GM18499 (cell line): ENCODE data around the gene GASK1A.
"Not testable (repeated sequence)": the region's sequence is repeated elsewhere in the genome, so short reads cannot be mapped to it uniquely, and the experiment has no call there.

ENCODE experiments used
- ATAC-seq: cut with Tn5 transposase; IDR thresholded peaks from one replicate; pipeline ENCODE4 v1.9.1; 2021; ENCODE audit warnings: moderate number of reproducible peaks; ENCODE audit not compliant: insufficient read depth, unreplicated experiment

The GASK1A gene

DNA sequence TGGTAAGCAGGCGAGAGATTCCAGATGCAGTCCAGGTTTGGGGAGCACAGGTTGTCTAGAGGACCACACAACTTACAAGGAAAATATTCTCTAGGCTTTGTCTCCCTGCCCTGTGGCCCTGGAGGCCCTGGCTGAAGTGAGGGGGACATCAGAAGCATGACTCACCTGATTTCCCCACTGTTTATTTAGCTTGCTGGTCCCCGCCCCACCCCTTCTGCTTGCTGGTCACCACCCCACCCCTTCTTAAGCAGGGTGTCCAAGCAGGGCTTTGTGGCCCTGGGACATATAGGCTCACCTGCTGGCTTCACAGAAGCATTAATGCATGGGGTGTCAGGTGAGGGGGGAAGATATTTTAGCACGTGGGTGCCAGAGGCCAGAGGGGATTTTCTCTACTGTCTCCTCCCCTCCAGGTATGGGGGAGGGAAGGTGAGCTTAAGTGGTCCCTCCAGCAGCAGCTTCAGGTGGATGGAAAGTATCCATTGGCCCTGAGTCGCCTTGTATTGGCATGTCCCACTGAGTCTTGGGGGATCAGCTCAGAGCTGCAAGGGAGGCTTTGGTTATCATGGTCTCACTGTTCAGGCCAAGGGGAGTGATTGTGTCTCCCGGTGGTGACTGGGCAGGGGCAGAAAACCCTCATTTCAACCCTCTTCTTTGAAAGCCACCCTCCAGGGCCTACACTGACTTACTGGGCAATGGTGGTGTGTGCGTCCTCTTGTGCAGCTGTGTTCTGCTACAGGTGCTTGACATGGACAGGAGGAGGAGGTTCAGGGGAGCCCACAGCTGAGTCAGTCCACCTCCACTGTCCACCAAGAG, 49.8 kb downstream of the GASK1A start:
- ATAC-seq, result no peak

DNA sequence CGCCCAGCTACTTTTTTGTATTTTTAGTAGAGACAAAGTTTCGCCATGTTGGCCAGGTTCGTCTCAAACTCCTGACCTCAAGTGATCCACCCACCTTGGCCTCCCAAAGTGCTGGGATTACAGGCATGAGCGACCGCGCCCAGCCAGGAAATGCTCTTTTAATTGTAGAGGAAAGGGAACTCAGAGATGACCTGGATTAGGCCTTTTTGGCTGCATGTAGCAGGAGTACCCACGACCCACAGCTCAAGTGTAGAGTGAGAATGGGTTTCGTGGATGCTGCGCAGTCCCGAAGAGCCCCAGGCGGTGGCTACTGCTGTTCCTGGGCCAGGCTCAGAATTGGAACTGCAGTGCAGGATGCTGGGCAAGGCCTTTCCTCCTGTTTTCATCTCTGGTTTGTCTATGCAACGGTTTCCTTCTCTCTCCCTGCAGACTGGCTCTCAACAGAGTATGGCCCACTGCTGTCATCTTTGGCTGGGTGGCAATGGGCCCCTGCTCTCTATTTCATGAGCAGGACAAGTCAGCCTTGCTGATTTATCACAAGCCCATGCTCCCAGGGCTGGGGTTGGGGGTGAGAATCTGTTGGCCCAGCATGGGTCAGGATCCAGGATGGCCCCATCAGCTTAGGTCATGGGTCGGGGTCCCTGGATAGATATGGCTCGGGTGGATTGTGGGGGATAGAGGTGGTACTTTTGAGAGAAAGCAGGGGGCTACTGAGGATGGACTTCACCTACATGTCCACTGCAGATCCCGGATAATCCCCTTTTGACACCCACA, 51.2 kb downstream of the GASK1A start:
- ATAC-seq, result no peak

DNA sequence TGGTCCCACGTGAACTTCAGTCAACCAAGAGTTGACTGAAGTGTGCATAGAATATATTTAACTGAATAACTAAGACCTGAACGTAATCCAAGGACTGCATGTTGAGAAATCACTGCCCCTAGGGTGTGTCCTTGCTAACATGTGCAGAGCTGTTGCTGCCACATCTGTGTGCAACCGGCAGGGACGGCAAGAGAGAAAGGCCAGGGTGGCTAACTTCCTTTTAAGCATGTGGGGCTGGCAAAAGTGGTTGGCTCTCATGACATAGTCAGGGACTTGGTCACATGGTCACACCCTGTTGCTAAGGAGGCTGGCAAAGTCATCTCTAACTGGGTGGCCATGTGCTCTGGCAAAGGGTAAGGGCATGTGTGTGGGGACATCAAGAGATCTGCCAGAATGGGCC, 52.4 kb downstream of the GASK1A start:
- ATAC-seq, result no peak

DNA sequence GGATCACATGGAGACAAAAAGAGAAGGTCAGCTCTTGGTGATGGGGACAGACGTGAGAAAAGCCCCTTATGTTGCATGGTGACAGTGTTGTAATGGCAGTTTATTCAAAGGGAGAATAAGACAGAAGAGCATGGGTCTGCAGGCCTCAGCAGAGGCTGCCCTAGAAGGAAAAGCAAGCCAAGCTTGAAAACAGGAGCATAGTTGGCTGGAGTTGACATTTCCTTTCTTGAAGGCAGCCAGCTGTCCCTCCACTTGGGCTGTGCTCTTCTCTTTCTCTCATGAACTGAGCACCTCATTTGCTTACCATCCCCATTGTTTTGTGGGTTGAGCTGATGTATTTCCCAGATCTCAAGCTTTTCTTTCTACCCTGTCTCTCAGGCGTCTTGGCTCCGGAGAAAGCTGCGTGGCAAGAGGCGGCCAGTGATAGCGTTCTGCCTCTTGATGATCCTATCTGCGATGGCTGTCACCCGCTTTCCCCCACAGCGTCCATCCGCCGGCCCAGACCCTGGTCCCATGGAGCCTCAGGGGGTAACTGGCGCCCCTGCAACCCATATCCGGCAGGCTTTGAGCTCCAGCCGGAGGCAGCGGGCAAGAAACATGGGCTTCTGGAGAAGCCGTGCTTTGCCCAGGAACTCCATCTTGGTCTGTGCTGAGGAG, 52.9 kb downstream of the GASK1A start:
- ATAC-seq, result no peak

DNA sequence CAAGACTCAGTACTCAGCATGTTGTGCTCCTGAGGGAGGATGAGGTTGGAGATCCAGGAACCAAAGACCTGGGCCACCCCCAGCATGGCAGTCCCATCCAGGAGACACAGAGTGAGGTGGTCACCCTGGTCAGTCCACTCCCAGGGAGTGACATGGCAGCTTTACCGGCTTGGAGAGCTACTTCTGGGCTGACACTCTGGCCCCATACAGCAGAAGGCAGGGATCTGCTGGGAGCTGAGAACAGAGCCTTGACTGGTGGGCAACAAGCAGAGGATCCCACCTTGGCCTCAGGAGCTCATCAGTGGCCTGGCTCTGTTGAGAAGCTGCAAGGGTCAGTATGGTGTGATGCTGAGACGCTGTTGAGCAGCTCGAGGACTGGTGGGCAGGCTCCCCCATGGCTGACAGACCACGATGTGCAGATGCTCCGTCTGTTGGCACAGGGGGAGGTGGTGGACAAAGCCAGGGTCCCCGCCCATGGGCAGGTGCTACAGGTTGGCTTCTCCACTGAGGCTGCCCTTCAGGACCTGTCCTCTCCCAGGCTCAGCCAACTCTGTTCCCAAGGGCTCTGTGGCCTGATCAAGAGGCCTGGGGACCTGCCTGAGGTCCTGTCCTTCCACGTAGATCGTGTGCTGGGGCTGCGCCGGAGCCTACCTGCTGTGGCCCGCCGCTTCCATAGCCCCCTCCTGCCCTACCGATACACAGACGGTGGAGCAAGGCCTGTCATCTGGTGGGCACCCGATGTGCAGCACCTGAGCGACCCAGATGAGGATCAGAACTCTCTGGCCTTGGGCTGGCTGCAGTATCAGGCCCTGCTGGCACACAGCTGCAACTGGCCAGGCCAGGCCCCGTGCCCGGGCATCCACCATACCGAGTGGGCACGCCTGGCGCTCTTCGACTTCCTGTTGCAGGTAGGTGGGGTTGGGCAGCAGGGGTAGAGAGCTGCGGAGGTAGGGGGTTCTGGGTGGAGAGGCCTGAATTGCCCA, 53.8 kb downstream of the GASK1A start:
- ATAC-seq, result no peak

DNA sequence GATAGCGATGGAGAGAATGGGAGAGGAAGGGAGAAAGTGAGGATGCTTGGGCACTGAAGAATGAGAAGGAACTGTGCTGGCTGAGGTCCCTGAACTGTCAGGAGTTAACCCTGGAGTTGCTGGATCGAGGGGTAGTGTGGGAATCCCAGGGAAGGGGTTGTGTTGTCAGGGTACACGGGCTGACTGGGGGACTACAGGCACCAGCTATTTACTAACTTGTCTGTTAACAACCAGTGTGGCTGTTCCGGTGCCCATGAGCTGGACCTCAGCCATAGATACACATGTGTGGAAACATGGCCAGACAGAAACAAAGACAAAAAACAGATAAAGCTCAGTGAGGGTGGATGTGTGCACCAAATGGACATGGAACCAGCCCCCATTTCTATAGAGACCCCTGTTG, 55.1 kb downstream of the GASK1A start:
- no peak for ATAC-seq

DNA sequence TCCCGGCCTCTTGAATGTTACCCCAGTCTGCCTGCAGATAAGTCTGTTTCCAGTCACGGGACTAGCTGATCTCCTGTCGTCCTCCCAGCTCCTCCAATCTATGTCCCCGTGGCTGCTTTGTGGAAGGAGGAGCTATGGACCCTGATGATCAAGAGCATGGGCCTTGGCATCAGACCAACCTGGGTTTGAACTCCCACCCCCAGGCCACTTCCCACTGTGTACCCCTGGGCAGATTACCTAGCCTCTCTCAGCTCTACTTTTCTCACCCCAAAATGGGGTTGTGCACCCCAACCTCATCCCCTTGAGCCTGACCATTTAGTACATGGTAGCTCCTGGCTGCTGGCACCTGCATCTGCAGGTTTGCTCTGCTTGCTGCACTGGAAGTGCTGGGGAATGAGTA, 55.8 kb downstream of the GASK1A start:
- ATAC-seq, result no peak

DNA sequence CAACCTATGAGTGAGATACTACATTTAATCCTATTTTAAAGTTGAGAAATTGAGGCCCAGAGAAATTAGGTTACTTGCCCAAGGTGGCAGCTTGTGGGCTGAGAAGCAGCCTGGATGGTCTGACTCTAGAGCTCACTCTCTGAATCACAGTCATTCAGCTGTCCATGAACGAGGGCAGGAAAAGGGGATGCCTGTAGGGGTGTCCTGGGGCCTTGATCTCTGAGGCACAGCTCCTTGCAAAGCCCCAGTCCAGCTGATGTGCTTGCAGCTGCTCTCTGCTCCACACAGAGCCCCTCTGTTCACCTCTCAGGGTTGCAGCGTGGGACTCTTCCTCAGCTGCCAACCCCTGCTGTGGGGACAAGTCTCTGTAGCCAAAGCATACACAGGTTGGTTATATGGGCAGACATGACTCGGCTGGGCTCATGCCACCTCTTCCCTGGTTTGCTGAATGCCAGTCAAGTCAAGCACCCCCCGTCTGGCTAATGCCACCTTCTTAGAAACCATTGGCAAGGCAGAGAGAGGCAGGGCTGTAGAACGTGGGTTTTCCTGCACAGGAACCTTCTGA, 56.8 kb downstream of the GASK1A start:
- ATAC-seq, result no peak

DNA sequence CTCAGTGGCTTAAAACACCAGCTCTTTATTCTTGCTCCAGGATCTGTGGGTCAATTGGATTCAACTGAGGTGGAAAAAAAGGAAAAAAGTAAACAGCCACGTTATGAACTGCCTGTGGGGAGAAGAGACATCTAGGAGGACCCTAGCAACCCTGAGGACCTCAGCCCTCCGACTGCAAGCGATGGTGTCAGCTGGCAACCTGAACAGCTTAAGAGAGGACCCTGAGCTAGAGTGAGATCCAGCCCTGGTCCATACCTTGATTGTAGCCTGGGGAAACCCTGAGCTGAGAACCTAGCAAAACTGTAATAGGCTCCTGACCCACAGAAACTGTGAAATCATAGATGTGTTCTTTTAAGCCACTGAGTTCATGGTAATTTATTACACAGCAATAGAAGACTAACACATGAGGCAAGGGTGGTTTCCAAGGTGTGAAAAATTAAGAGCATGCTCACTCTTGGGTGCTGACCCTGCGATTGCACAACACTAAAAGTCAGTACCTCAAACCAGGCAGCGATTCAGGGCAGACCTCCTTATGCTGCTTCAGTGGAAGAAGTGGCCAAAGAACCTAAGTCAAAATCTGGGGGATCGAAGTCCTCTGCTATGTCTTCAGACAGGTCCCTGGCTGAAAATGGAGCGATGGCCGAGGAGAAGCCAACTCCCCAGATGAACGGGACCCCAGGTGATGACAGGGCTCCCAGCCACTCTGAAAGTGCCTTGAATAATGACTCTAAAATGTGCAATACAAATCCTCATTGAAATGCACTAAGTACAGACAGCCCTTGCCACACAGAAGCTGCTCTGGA, 57.7 kb downstream of the GASK1A start:
- ATAC-seq, result no peak

DNA sequence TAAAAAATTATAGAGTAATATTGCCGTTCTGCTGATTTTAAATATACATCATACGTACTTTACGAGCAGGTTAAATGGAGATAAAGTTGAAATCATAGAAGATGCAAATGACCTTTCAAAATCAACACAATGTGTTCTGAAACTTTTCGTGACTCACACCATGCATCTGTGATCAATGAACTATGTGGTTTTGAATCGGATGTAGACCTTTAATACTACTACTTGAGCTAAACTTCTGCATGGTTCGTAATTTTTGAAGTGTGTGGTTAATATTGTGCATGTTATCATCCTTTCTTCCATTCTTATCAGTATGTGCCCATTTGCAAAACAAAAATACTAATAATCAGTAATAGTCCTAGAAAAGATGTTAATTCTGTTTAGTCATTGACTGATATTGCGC, 58.9 kb downstream of the GASK1A start:
- ATAC-seq, result no peak

DNA sequence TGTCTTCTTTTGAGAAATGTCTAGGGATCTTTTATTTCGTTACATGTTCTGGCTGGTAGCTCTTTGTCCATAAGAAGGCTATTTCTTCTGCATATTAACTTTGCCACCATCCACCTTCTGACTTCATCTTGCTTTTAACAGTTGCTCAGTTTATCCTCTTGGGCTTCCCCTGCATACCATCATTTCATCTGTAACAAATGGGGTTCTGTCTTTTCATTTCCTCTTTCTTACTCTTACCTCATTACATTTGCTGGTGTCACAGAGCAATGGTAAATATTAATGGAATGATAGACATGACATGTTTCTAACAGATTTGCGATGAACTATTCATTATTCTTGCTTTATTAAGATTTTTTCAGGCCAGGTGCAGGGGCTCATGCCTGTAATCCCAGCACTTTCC, 62.4 kb downstream of the GASK1A start:
- ATAC-seq, result no peak

DNA sequence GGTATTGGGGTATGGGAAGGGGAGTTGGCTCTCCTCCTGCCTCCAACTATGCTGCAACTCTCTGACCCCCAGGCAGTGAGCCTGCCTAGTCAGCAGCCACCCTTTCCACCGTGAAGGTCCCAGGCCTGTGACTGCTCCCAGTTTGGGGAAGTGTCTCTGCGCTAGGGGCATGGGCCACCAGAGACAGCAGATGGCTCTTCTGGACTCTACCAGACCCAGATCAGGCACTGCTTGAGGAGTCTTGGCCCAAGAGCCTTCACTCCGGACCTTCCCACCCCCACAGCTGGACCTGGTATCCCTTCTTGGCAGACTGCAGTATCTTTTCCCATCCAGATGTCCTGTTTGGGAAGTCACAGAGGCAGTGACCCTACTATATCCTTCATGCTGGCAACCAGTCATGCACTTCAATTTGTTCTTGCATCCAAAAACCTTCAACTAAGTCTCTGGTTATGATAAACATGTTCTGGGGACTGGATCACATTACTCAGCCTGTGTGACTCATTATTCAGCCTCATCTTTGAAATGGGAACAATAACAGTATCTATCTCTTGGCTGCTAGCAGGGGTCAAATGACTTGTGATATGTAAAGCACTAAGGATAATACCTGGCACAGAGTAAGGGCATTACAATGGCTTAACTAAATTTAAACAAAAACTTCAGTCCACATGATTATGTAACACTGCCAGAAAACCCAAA, 64.1 kb downstream of the GASK1A start:
- no peak for ATAC-seq

DNA sequence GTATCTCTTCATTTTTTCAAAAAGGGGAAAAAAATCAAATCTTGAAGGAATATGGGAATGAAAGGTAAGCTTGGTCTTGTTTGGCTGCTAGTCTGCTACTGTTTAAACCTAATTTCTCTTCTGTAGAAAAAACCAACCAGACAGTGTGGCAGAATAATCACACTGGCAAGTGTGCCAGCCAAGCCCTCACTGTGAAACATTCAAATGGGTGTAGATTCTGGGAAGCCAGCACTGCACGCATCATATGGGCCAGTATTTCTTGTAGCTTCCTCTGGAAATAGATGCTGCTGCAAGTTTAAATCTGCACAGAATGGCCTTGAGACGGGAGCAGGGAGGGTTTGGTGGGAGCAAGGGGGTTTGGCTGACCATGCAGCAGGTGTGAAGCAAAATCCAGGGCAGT, 64.7 kb downstream of the GASK1A start:
- no peak for ATAC-seq

DNA sequence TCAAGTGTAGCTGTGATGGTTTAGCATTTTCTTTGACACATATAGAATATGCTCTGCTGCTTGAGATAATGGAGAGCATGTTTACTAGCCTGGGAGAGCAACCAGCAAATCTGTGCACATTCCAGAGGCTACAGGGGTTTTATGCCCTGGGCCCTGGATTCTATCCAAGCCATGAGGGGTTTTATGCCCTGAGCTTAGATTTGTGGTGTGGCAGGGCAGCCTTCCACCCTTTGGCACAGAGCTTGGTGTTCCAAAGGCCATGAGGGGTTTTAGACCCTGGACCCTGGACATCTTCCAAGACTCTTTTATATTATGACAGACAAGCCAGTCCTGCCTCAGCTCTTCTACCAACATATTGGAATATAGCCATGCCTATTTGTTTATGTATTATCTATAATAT, 66.0 kb downstream of the GASK1A start:
- not testable (repeated sequence) for ATAC-seq

DNA sequence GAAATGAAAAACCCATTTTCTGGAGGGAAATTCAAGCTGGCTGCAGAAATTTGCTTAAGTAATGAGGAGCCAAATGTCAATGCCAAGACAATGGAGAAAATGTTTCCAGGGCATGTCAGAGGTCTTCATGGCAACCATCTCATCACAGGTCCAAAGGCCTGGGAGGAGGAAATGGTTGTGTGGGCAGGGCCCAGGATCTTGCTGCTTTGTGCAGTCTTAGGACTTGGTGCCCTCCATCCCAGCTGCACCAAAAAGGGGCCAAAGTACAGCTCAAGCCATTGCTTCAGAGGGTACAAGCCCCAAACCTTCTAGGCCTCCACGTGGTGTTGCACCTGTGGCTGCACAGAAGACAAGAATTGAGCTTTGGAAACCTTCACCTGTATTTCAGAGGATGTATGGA, 67.5 kb downstream of the GASK1A start:
- no peak for ATAC-seq

DNA sequence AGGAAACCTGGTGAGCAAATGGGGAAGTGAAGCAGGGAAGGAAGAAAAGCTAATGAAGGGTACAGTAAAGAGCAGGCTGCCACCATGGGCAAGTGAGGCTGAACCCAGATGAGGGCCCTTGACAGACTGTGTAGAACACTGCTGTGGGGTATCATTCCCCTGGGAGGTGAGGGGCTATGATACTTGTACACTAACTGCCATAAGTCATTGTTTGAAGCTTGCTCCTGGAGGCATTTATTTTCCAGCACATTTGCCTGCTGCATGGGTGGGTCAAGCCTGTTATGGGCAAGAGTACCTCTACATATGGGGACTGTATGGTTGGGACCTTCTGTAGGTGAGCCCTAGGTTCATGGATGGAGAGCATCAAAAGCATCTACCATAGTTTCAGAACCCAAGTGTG, 69.4 kb downstream of the GASK1A start:
- ATAC-seq, result no peak

DNA sequence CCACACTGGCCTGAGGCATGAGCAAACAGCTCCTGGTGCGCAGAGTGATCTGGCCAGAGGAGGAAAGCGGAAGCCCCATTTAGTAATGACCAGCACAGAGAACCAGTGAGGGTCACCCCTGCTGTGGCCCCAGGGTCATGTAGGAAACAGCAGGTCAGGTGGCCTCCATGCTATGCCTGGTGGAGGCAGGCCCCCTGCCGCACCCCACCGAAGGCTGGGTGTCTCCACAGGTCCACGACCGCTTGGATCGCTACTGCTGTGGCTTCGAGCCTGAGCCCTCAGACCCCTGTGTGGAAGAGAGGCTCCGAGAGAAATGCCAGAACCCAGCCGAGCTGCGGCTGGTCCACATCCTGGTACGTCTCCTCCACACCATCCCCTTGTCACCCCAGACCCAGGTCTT, 74.2 kb downstream of the GASK1A start:
- no peak for ATAC-seq

DNA sequence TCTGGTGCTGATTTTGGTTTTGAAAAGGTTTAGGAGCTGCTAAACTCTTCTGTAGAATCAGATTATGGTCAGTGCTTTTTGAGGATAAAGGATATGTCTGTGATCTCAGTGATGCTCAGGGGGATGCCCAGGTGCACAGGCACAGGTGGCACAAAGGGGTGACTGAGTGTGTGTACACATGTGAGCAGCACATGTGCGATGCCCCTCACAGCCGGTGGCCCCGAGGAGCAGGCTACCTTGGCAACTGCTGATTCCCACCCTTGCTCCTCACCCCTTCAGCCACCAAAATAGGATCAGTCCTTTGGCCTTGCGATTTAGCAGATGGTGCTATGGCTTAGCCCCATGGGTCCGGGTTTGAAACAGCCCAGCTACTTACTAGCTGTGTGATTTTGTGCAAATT, 75.6 kb downstream of the GASK1A start:
- no peak for ATAC-seq
